Neural cell (in vitro differentiated cells): ENCODE data around the gene SYT6. TPM values are rescaled to one million over a fixed set of nuclear protein-coding genes. Genes with fewer than 3 reads are reported as not detected.

ENCODE experiments used
- H2AFZ ChIP-seq: fragments of 200-600, 300-800 bp; sonication (generic), shearing (Covaris generic); 2 replicates; pipeline ENCODE4 v1.6.0; 2014; ENCODE audit warnings: low read depth, mild to moderate bottlenecking, antibody characterized with exemption, low read length, moderate library complexity
- H3F3A ChIP-seq: fragments of 200-600 bp; shearing (Covaris generic); 2 replicates; pipeline ENCODE4 v1.6.1; 2016; ENCODE audit warnings: mild to moderate bottlenecking, moderate library complexity, mixed read lengths, antibody characterized with exemption, low read length; ENCODE audit not compliant: insufficient read depth, poor library complexity, severe bottlenecking
- H3K27ac ChIP-seq: fragments of 200-600, 300-800 bp; sonication (generic), shearing (Covaris generic); 2 replicates; pipeline ENCODE4 v1.5.1; 2014; ENCODE audit warnings: mild to moderate bottlenecking, low read length, moderate library complexity
- H3K27me3 ChIP-seq: fragments of 300-800, 200-600 bp; sonication (generic), shearing (Covaris generic); 2 replicates; pipeline ENCODE4 v1.6.0; 2014; ENCODE audit warnings: mild to moderate bottlenecking, low read depth, low read length, moderate library complexity; ENCODE audit not compliant: insufficient read depth
- H3K36me3 ChIP-seq: fragments of 300-800, 200-600 bp; sonication (generic), shearing (Covaris generic); 2 replicates; pipeline ENCODE4 v1.5.1; 2014; ENCODE audit warnings: mild to moderate bottlenecking, antibody characterized with exemption, low read length, moderate library complexity; ENCODE audit not compliant: insufficient read depth
- H3K4me2 ChIP-seq: fragments of 300-800, 200-600 bp; sonication (generic), shearing (Covaris generic); 2 replicates; pipeline ENCODE4 v1.6.0; 2014; ENCODE audit warnings: mild to moderate bottlenecking, low read length
- H3K4me3 ChIP-seq: fragments of 300-800, 200-600 bp; sonication (generic), shearing (Covaris generic); 2 replicates; pipeline ENCODE4 v1.5.1; 2014; ENCODE audit warnings: mild to moderate bottlenecking, low read length, moderate library complexity
- H3K79me2 ChIP-seq: fragments of 200-600 bp; shearing (Covaris generic); replicated peaks from 2 replicates; pipeline ENCODE4 v1.6.0; 2014; ENCODE audit warnings: mild to moderate bottlenecking, low read length, moderate library complexity; ENCODE audit not compliant: insufficient read depth
- H3K9ac ChIP-seq: fragments of 300-800, 200-600 bp; sonication (generic), shearing (Covaris generic); 2 replicates; pipeline ENCODE4 v1.6.1; 2016; ENCODE audit warnings: mild to moderate bottlenecking, low read length, mixed read lengths
- H3K9me2 ChIP-seq: fragments of 200-600 bp; shearing (Covaris generic); 2 replicates; pipeline ENCODE4 v1.6.1; 2016; ENCODE audit warnings: mild to moderate bottlenecking, low read length, mixed read lengths; ENCODE audit not compliant: insufficient read depth
- H3K9me3 ChIP-seq: fragments of 200-600, 300-800 bp; sonication (generic), shearing (Covaris generic); 2 replicates; pipeline ENCODE4 v1.6.1; 2016; ENCODE audit warnings: mild to moderate bottlenecking, mixed run types, low read length, moderate library complexity, mixed read lengths
- H4K20me1 ChIP-seq: fragments of 200-600 bp; shearing (Covaris generic); 2 replicates; pipeline ENCODE4 v1.6.1; 2016; ENCODE audit warnings: mild to moderate bottlenecking, mixed run types; ENCODE audit not compliant: insufficient read depth
- EP300 ChIP-seq: fragments of 450-650 bp; conservative IDR thresholded peaks from 2 replicates; pipeline ENCODE4 v1.6.1; 2014; ENCODE audit warnings: antibody characterized with exemption, mild to moderate bottlenecking, moderate library complexity; ENCODE audit not compliant: poor library complexity, severe bottlenecking
- EZH2 ChIP-seq: fragments of 200-600, 300-800 bp; shearing (Covaris generic), sonication (generic); IDR thresholded peaks from 2 replicates; pipeline ENCODE4 v1.6.1; 2014; ENCODE audit warnings: antibody characterized with exemption, low read length, borderline replicate concordance, mild to moderate bottlenecking; ENCODE audit not compliant: insufficient read depth, poor library complexity, severe bottlenecking
- MXI1 ChIP-seq: fragments of 450-650 bp; conservative IDR thresholded peaks from 2 replicates; pipeline ENCODE4 v1.6.1; 2014; ENCODE audit warnings: antibody characterized with exemption, mild to moderate bottlenecking; ENCODE audit not compliant: poor library complexity, severe bottlenecking
- POLR2AphosphoS5 ChIP-seq: IDR thresholded peaks from 2 replicates; pipeline ENCODE4 v1.6.1; 2012
- RAD21 ChIP-seq: fragments of 450-650 bp; conservative IDR thresholded peaks from 2 replicates; pipeline ENCODE4 v1.6.1; 2014; ENCODE audit warnings: antibody characterized with exemption, mild to moderate bottlenecking, moderate library complexity
- SMC3 ChIP-seq: fragments of 450-650 bp; conservative IDR thresholded peaks from 2 replicates; pipeline ENCODE4 v1.6.1; 2014; ENCODE audit warnings: antibody characterized with exemption, mild to moderate bottlenecking, moderate library complexity; ENCODE audit not compliant: poor library complexity
- TAF1 ChIP-seq: IDR thresholded peaks from 2 replicates; pipeline ENCODE4 v1.6.1; 2012; ENCODE audit warnings: low read depth
- polyA plus RNA-seq: library from polyadenylated mRNA; depleted of rRNA; stranded (reverse); fragments of >200 nt; gene quantifications from 2 replicates; pipeline ENCODE4 v1.2.3, GENCODE V29; 2014
- TF ChIP-seq, protein P1 (sequence below): IDR thresholded peaks from 2 replicates; pipeline ENCODE4 v1.6.1; 2012; ENCODE audit warnings: borderline replicate concordance
- TF ChIP-seq, protein P2 (sequence below): fragments of 450-650 bp; IDR thresholded peaks from 2 replicates; pipeline ENCODE4 v1.5.1; 2014; ENCODE audit warnings: antibody characterized with exemption, mild to moderate bottlenecking, moderate library complexity; ENCODE audit not compliant: poor library complexity, severe bottlenecking

SYT6 gene
- polyA plus RNA-seq, 1 donor from 2014 or later, result 8.1 TPM

DNA sequence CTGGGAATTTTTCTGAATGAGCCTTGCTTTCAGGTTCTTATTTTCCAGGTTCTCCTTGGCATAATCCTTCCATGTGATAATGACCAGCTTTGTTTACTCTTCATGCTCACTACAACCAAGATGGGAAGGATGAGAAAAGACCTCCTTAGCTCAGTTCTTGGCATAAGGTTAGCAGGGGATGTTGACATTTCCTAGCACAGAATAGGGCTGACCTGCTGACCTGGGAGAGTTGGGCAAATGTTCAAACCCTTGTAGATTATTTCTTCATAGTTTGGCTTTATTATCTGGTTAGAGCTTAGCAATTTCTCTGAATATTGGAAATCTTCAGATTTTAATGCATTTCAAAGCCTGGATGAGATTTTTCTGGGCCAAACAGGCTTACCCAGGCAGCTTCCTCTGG, 23.6 kb upstream of the SYT6 start:
- Histone ChIP-seq H4K20me1 (no peaks in the 10 kb centered on the region), H2AFZ (no peak overlapping the region), H3K9ac (no peak overlapping the region), H3K27ac (no peak overlapping the region), H3K9me3 (no peaks in the 10 kb centered on the region), H3F3A (no peaks in the 10 kb centered on the region), H3K4me3 (no peak overlapping the region), H3K79me2 (no peaks in the 10 kb centered on the region), H3K9me2 (no peaks in the 10 kb centered on the region), H3K4me2 (no peak overlapping the region), H3K36me3 (no peaks in the 10 kb centered on the region), H3K27me3 (no peaks in the 10 kb centered on the region)
- TF ChIP-seq, protein P1, sequence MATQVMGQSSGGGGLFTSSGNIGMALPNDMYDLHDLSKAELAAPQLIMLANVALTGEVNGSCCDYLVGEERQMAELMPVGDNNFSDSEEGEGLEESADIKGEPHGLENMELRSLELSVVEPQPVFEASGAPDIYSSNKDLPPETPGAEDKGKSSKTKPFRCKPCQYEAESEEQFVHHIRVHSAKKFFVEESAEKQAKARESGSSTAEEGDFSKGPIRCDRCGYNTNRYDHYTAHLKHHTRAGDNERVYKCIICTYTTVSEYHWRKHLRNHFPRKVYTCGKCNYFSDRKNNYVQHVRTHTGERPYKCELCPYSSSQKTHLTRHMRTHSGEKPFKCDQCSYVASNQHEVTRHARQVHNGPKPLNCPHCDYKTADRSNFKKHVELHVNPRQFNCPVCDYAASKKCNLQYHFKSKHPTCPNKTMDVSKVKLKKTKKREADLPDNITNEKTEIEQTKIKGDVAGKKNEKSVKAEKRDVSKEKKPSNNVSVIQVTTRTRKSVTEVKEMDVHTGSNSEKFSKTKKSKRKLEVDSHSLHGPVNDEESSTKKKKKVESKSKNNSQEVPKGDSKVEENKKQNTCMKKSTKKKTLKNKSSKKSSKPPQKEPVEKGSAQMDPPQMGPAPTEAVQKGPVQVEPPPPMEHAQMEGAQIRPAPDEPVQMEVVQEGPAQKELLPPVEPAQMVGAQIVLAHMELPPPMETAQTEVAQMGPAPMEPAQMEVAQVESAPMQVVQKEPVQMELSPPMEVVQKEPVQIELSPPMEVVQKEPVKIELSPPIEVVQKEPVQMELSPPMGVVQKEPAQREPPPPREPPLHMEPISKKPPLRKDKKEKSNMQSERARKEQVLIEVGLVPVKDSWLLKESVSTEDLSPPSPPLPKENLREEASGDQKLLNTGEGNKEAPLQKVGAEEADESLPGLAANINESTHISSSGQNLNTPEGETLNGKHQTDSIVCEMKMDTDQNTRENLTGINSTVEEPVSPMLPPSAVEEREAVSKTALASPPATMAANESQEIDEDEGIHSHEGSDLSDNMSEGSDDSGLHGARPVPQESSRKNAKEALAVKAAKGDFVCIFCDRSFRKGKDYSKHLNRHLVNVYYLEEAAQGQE, result no peak
- TF ChIP-seq EP300 (no peak), TAF1 (no peak), SMC3 (no peak), POLR2AphosphoS5 (no peak), MXI1 (no peak), EZH2 (no peak), RAD21 (no peak)
- TF ChIP-seq, protein P2, sequence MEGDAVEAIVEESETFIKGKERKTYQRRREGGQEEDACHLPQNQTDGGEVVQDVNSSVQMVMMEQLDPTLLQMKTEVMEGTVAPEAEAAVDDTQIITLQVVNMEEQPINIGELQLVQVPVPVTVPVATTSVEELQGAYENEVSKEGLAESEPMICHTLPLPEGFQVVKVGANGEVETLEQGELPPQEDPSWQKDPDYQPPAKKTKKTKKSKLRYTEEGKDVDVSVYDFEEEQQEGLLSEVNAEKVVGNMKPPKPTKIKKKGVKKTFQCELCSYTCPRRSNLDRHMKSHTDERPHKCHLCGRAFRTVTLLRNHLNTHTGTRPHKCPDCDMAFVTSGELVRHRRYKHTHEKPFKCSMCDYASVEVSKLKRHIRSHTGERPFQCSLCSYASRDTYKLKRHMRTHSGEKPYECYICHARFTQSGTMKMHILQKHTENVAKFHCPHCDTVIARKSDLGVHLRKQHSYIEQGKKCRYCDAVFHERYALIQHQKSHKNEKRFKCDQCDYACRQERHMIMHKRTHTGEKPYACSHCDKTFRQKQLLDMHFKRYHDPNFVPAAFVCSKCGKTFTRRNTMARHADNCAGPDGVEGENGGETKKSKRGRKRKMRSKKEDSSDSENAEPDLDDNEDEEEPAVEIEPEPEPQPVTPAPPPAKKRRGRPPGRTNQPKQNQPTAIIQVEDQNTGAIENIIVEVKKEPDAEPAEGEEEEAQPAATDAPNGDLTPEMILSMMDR, result no peak

DNA sequence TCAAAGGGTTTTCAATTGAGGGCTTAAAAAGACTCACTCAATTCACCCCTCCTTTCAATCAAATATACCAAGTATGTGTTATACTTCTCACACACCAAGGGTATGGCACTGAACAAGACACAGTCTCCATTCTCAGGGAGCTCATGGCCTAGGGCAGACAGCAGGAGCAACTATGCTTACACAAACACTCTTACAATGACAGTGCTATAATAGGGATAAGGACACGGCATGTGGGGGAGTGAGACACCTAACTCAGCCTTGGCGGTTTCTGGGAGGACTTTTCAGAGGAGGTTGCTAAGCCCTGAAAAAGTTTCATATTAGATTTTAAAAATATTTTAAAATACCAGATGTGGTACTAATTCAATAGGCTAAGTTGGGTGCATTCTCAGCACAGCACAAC, 22.7 kb upstream of the SYT6 start:
- Histone ChIP-seq H3K27me3 (no peaks in the 10 kb centered on the region), H4K20me1 (no peaks in the 10 kb centered on the region)

More for the DNA sequence above, 22.7 kb upstream of the SYT6 start:
- H3K9me3 ChIP-seq, result no peaks in the 10 kb centered on the region
- H3K9ac ChIP-seq, result no peak overlapping the region
- TF ChIP-seq RAD21 (no peak), POLR2AphosphoS5 (no peak), EP300 (no peak), MXI1 (no peak), SMC3 (no peak), EZH2 (no peak)
- TF ChIP-seq, protein P1, result no peak
- no peak overlapping the region for H3K4me2 ChIP-seq
- no peak overlapping the region for H2AFZ ChIP-seq
- H3K9me2 ChIP-seq, result no peaks in the 10 kb centered on the region
- no peaks in the 10 kb centered on the region for H3K79me2 ChIP-seq
- H3F3A ChIP-seq, result no peaks in the 10 kb centered on the region
- no peaks in the 10 kb centered on the region for H3K36me3 ChIP-seq
- no peak overlapping the region for H3K27ac ChIP-seq
- H3K4me3 ChIP-seq, result no peak overlapping the region
